ENCODE measurements around the gene HOXA1. TPM values are rescaled to one million over a fixed set of nuclear protein-coding genes. Genes with fewer than 3 reads are reported as not detected.

HOXA1 gene
- total and polyA plus RNA-seq, 2 donors from 2014 or later = 1.1 to 2.4 TPM

DNA sequence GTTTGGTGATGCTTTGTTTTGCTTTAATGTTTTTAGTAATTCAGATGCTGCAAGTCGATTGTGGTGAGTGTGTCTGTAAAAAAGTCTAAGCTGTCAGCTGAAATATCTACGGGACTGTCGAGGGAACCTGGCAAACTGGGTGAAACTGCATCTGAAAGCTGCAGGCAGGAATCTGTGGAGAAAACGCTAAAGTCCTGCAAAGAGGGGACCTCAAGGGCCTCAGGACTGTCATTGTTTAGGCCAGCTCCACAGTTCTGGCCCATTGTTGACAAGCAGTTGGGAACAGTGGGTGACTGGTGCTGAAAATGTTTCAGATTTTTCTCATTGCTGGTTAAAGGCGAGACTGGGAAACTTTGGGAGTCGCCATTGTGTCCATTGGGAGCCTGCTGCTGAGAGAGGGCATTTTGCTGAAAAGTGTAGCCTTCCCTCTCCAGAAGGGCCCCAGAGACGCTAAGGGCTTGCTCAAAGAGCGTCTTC lies 4.9 kb upstream of the HOXA1 start:
- Histone ChIP-seq H3K4me3 (ENCODE audit: low read length in 3 of 3) (peak overlapping the region; percentile 12 to 35 (median 25)), H3K9me3 (ENCODE audit: control insufficient read depth in 2 of 3, insufficient read depth in 1 of 3, low read length in 3 of 3) (no peaks in the 10 kb centered on the region), H3K27ac (ENCODE audit: low read depth in 2 of 2, low read length in 2 of 2) (peak overlapping the region; percentile 73 to 78), H3K4me1 (ENCODE audit: control insufficient read depth in 2 of 3, insufficient read depth in 2 of 3, low read depth in 1 of 3, low read length in 3 of 3) (peaks cover 7 to 19% (median 14%) of the 10 kb centered on the region in 3 donors), H3K27me3 (ENCODE audit: control insufficient read depth, insufficient read depth, low read length) (peaks cover 2% of the 10 kb centered on the region), H3K9ac (ENCODE audit: low read length in 3 of 3) (peak overlapping the region in 2 of 3 donors; percentile 46 to 47), H3K36me3 (ENCODE audit: control insufficient read depth in 2 of 3, insufficient read depth in 3 of 3, low read length in 3 of 3) (no peaks in the 10 kb centered on the region)
- intact Hi-C loops (cut with DNase I) = no loop called here
- DNase-seq (peak in 3 of 5 donors; percentile 26 to 63 (median 52)), FAIRE-seq (no peak)
- TF ChIP-seq, protein P1, sequence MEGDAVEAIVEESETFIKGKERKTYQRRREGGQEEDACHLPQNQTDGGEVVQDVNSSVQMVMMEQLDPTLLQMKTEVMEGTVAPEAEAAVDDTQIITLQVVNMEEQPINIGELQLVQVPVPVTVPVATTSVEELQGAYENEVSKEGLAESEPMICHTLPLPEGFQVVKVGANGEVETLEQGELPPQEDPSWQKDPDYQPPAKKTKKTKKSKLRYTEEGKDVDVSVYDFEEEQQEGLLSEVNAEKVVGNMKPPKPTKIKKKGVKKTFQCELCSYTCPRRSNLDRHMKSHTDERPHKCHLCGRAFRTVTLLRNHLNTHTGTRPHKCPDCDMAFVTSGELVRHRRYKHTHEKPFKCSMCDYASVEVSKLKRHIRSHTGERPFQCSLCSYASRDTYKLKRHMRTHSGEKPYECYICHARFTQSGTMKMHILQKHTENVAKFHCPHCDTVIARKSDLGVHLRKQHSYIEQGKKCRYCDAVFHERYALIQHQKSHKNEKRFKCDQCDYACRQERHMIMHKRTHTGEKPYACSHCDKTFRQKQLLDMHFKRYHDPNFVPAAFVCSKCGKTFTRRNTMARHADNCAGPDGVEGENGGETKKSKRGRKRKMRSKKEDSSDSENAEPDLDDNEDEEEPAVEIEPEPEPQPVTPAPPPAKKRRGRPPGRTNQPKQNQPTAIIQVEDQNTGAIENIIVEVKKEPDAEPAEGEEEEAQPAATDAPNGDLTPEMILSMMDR (IDR thresholded peaks at IDR 0.05; ENCODE audit: borderline replicate concordance, extremely low read depth, insufficient read depth) = no peak

DNA sequence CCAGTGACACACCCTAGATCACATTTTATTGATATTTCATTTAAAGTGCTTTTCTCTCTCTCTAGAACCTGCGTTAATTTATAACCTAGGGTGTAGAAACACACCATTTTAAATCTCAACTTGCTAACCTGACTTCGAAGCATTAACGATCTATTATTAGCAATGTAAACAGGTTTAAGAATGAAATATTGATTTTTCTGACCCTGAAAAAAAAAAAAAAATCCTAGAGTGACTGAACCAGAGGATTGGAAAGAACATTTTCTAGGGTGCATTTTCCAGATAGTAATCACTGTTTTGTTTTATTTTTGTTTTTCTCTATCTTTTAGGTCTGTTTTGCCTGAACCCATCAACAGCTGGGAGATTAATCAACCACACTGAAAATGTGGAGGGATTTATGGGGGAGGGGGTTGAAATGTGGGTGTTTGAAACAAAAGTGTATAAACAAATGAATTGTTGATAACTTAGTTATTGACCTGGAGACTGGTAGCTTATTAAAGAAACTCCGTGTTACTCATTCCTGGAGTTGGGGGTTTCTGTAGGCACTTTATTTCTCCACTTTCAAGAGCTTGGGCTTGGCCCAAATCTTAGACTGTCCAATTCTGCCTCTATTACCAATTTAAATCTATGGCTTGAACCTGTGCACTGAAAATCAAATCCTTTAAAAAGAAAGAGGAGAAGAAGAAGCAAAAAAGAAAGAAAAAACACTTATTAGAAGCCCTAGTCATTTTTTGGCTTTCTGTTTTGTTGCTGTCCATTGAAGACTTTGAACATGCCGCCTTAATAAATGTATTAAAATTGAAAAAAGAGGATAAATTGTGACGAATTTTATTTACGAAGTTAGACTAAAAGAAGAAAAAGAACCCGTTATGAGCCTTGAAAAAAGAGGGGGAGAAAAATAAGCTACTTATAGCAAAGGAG lies 3.9 kb upstream of the HOXA1 start:
- H3K9me3 ChIP-seq (ENCODE audit: control insufficient read depth in 2 of 3, insufficient read depth in 1 of 3, low read length in 3 of 3) = no peaks in the 10 kb centered on the region
- FAIRE-seq (no peak), DNase-seq (peak in 2 of 5 donors; percentile 49 to 54)
- peak overlapping the region in 2 of 3 donors; percentile 10 to 96 for H3K9ac ChIP-seq (ENCODE audit: low read length in 3 of 3)
- H3K36me3 ChIP-seq (ENCODE audit: control insufficient read depth in 2 of 3, insufficient read depth in 3 of 3, low read length in 3 of 3) = no peaks in the 10 kb centered on the region
- H3K27ac ChIP-seq (ENCODE audit: low read depth in 2 of 2, low read length in 2 of 2) = peak overlapping the region; percentile 93 to 95
- TF ChIP-seq, protein P1 (IDR thresholded peaks at IDR 0.05; ENCODE audit: borderline replicate concordance, extremely low read depth, insufficient read depth) = no peak
- H3K4me1 ChIP-seq (ENCODE audit: control insufficient read depth in 2 of 3, insufficient read depth in 2 of 3, low read depth in 1 of 3, low read length in 3 of 3) = peaks cover 0 to 16% (median 7%) of the 10 kb centered on the region in 3 donors
- peak overlapping the region; percentile 26 to 81 (median 61) for H3K4me3 ChIP-seq (ENCODE audit: low read length in 3 of 3)
- intact Hi-C loops (cut with DNase I) = no loop called here
- peaks cover 2% of the 10 kb centered on the region for H3K27me3 ChIP-seq (ENCODE audit: control insufficient read depth, insufficient read depth, low read length)

DNA sequence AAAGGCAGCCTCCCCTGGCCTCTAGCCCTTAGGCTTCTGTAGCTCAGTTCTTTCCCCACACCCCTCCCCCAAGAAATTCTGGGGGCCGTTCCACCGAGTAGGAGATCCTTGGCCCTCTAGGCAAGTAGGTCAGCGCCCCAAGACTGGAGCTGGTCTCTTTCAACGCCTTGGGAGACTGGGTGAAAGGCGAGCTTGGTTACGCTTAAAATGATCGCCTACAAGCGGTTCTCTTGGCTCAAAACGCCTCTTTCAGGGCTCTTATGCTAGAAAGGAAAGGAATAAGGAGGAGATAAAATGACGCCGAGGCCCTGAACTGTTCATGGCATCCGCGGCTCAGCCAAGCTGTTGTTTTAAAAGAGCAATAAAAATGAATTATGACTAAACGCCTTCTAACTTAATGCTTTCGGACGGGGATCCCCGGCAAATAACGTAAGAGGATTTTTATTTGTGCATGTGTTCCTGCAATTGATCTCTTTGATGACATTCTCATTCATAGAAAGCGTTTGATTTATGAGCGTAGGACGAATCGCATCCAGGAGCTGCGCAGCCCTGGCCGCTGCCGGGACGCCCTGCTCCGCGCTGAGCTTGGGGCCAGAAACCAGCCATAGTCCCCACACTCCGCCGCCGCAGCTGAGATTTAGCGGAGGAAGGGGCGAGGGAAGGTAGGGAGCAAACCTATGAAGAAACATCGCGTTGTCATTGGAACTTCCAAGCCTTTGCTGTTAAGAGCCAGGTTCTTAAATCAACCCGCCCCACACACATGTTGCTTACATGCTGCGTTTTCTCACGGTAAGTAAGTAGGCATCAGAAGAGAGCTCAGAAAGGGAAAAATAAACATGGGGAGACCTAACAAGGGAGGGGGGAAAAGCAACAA lies 3.0 kb upstream of the HOXA1 start:
- Histone ChIP-seq H3K4me1 (ENCODE audit: control insufficient read depth in 2 of 3, insufficient read depth in 2 of 3, low read depth in 1 of 3, low read length in 3 of 3) (peaks cover 0 to 16% (median 7%) of the 10 kb centered on the region in 3 donors), H3K36me3 (ENCODE audit: control insufficient read depth in 2 of 3, insufficient read depth in 3 of 3, low read length in 3 of 3) (no peaks in the 10 kb centered on the region), H3K27me3 (ENCODE audit: control insufficient read depth, insufficient read depth, low read length) (peaks cover 4% of the 10 kb centered on the region), H3K9me3 (ENCODE audit: control insufficient read depth in 2 of 3, insufficient read depth in 1 of 3, low read length in 3 of 3) (no peaks in the 10 kb centered on the region), H3K27ac (ENCODE audit: low read depth in 2 of 2, low read length in 2 of 2) (peak overlapping the region; percentile 93 to 95), H3K4me3 (ENCODE audit: low read length in 3 of 3) (peak overlapping the region; percentile 26 to 81 (median 61)), H3K9ac (ENCODE audit: low read length in 3 of 3) (peak overlapping the region; percentile 10 to 96 (median 77))
- DNase-seq (peak; percentile 82 to 96 (median 85)), FAIRE-seq (no peak)
- intact Hi-C loops (cut with DNase I) = no loop called here
- TF ChIP-seq, protein P1 (IDR thresholded peaks at IDR 0.05; ENCODE audit: borderline replicate concordance, extremely low read depth, insufficient read depth) = no peak

Measured in kidney (tissue), 14 donors.